Measurements from ENCODE around the gene STARD10. TPM values are rescaled to one million over a fixed set of nuclear protein-coding genes. Genes with fewer than 3 reads are reported as not detected.
A peak's percentile ranks its signal among the peaks of the same experiment; 100 is the strongest.

Gene STARD10
- total RNA-seq, 2 experiments from 2014 or later: 10.4 to 12.9 TPM

GRCh38 chr11:72725724-72726028, 68.2 kb downstream of the STARD10 start:
- H2AFZ ChIP-seq (ENCODE audit: low read length): no peak overlapping the region
- intact Hi-C loops (cut with micrococcal nuclease; ENCODE audit: unreplicated experiment): loop anchor here (1.0 kb wide), 4 partner anchors 27 to 453 kb away; partner anchors contain the start of gene ARAP1
- POLR2A ChIA-PET: interaction anchor here (1.0 to 1.4 kb wide), 2 partner anchors 67 to 69 kb away, joined by 3 to 4 read pairs; partner anchors contain the start of gene STARD10
- BruUV-seq (replicated peaks): no TSS peak
- no peaks in the 10 kb centered on the region for H3K9me3 ChIP-seq (ENCODE audit: low read length)
- no peak overlapping the region for H3K4me3 ChIP-seq (ENCODE audit: low read depth, low read length, poor library complexity, severe bottlenecking)
- no peaks in the 10 kb centered on the region for H3K9me2 ChIP-seq (ENCODE audit: insufficient read depth, low read length)
- 0 out of 2 replicates have a peak overlapping the region, but pooled peaks have one; percentile 16 for H3K4me2 ChIP-seq (ENCODE audit: low read length)
- CTCF ChIA-PET (ENCODE audit: unreplicated experiment): interaction anchor here (0.6 to 1.9 kb wide), 4 partner anchors 8 to 447 kb away, joined by 3 to 5 read pairs (median 3); no protein-coding TSS in a partner anchor
- H3K27ac ChIP-seq (ENCODE audit: low read depth, low read length, poor library complexity, severe bottlenecking): no peak overlapping the region
- no peak for TF ChIP-seq EZH2phosphoT487 (IDR thresholded peaks at IDR 0.05; ENCODE audit: borderline replicate concordance, low read depth, low read length)
- TF ChIP-seq, protein P1, sequence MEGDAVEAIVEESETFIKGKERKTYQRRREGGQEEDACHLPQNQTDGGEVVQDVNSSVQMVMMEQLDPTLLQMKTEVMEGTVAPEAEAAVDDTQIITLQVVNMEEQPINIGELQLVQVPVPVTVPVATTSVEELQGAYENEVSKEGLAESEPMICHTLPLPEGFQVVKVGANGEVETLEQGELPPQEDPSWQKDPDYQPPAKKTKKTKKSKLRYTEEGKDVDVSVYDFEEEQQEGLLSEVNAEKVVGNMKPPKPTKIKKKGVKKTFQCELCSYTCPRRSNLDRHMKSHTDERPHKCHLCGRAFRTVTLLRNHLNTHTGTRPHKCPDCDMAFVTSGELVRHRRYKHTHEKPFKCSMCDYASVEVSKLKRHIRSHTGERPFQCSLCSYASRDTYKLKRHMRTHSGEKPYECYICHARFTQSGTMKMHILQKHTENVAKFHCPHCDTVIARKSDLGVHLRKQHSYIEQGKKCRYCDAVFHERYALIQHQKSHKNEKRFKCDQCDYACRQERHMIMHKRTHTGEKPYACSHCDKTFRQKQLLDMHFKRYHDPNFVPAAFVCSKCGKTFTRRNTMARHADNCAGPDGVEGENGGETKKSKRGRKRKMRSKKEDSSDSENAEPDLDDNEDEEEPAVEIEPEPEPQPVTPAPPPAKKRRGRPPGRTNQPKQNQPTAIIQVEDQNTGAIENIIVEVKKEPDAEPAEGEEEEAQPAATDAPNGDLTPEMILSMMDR (conservative IDR thresholded peaks at IDR 0.05; ENCODE audit: low read length): no peak
- H3K36me3 ChIP-seq (ENCODE audit: insufficient read depth, low read length): peaks cover 38% of the 10 kb centered on the region
- H4K20me1 ChIP-seq (ENCODE audit: insufficient read depth, low read length): no peaks in the 10 kb centered on the region
- peaks cover 28% of the 10 kb centered on the region for H3K4me1 ChIP-seq (ENCODE audit: insufficient read depth, low read length, poor library complexity, severe bottlenecking)
- no peak for DNase-seq (ENCODE audit: low spot score)
- H3K79me2 ChIP-seq (ENCODE audit: insufficient read depth, low read depth, low read length): peaks cover 17% of the 10 kb centered on the region

DNA sequence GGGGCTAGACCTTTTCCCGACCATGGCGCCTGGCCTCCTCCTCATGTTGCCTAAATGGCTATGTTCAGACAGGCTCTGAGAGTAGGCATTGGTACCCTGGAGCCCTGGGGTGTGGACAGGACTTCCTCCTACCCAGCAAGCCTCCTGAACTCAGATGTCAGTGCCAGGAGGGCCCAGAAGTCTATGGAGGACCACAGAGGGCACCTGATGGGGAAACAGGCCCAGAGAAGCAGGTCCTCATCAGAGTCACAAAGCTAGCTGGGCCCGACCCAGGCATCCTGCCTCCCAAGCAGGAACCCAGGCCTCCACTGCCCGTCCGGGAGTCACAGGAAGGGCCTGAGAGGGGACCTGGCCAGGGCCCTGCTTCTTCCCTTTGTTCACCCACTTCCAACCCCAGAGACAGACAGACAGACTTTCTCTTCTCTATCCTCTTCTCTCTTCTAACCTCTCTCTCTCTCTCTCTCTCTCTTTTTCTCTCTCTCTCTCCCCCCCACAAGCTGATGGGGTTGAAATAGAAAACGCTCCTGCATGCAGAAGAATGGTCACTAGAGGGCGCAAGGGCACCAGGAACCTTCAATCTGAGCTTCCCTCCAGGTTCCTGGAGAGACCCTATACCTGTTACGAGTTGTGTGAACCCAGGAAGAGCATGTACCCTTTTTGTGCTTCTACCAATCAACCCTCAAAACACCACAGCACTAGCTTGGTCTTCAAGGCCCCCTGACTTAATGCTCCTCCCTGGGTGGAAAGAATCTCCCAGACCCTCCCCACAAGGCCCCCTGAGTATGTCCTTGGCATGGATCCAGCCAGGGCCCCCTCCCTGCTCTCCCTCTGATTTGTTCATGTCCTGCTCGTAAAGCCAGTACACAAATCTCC, 68.8 kb downstream of the STARD10 start:
- peaks cover 32% of the 10 kb centered on the region for H3K36me3 ChIP-seq (ENCODE audit: insufficient read depth, low read length)
- no peaks in the 10 kb centered on the region for H3K9me2 ChIP-seq (ENCODE audit: insufficient read depth, low read length)
- peak; percentile 90 for DNase-seq (ENCODE audit: low spot score)
- CTCF ChIA-PET (ENCODE audit: unreplicated experiment): interaction anchor here (0.6 to 1.9 kb wide), 4 partner anchors 8 to 448 kb away, joined by 3 to 6 read pairs (median 4); partner anchors contain the start of gene STARD10
- BruUV-seq (replicated peaks): no TSS peak
- intact Hi-C loops (cut with micrococcal nuclease; ENCODE audit: unreplicated experiment): loop anchor here (1.0 kb wide), 4 partner anchors 27 to 453 kb away; partner anchors contain the start of gene ARAP1
- no peak overlapping the region for H3K4me3 ChIP-seq (ENCODE audit: low read depth, low read length, poor library complexity, severe bottlenecking)
- POLR2A ChIA-PET: interaction anchor here (0.7 to 1.4 kb wide), 3 partner anchors 26 to 69 kb away, joined by 3 to 4 read pairs (median 3); partner anchors contain the start of gene STARD10
- H3K79me2 ChIP-seq (ENCODE audit: insufficient read depth, low read depth, low read length): peaks cover 23% of the 10 kb centered on the region
- H4K20me1 ChIP-seq (ENCODE audit: insufficient read depth, low read length): no peaks in the 10 kb centered on the region
- H3K4me2 ChIP-seq (ENCODE audit: low read length): peak overlapping the region; percentile 16; the same call in 1 of the 2 replicates
- H3K27ac ChIP-seq (ENCODE audit: low read depth, low read length, poor library complexity, severe bottlenecking): no peak overlapping the region
- peaks cover 34% of the 10 kb centered on the region for H3K4me1 ChIP-seq (ENCODE audit: insufficient read depth, low read length, poor library complexity, severe bottlenecking)
- H2AFZ ChIP-seq (ENCODE audit: low read length): no peak overlapping the region
- TF ChIP-seq, protein P1 (conservative IDR thresholded peaks at IDR 0.05; ENCODE audit: low read length): peak; percentile 97
- TF ChIP-seq EZH2phosphoT487 (IDR thresholded peaks at IDR 0.05; ENCODE audit: borderline replicate concordance, low read depth, low read length): no peak
- H3K9me3 ChIP-seq (ENCODE audit: low read length): no peaks in the 10 kb centered on the region

Data from OCI-LY7 (cell line).